Measurements from ENCODE around the gene UGT2B17. TPM values are rescaled to one million over a fixed set of nuclear protein-coding genes. Genes with fewer than 3 reads are reported as not detected.
A peak's percentile ranks its signal among the peaks of the same experiment; 100 is the strongest.

Gene UGT2B17
- total RNA-seq, 1 donor from 2014 or later = not detected

GRCh38 chr4:68499021-68499420 lies 77.1 kb downstream of the UGT2B17 start:
- intact Hi-C loops (cut with DNase I) = no loop called here
- DNase-seq (ENCODE audit: low spot score) = no peak
- no peak for ATAC-seq

- no peak for DNase-seq (ENCODE audit: low spot score)
- peak; percentile 53 for ATAC-seq
- intact Hi-C loops (cut with DNase I) = no loop called here
These were observed 77.6 kb downstream of the UGT2B17 start for GRCh38 chr4:68498413-68499007.

GRCh38 chr4:68494688-68495087 lies 81.4 kb downstream of the UGT2B17 start:
- ATAC-seq (no peak), DNase-seq (ENCODE audit: low spot score) (no peak)
- intact Hi-C loops (cut with DNase I) = no loop called here

- no peak for ATAC-seq
- intact Hi-C loops (cut with DNase I) = no loop called here
- DNase-seq (ENCODE audit: low spot score) = peak; percentile 58
These were observed 85.2 kb downstream of the UGT2B17 start for GRCh38 chr4:68490826-68491457.

GRCh38 chr4:68489338-68489737 lies 86.8 kb downstream of the UGT2B17 start:
- peak; percentile 34 for ATAC-seq
- intact Hi-C loops (cut with DNase I) = no loop called here

More at GRCh38 chr4:68489338-68489737, 86.8 kb downstream of the UGT2B17 start:
- no peak for DNase-seq (ENCODE audit: low spot score)

Other genes starting within 250 kb of the UGT2B17 start
- gene YTHDC1, start 226.2 kb downstream of the UGT2B17 start, total RNA-seq = 127 TPM
- gene TMPRSS11E, start 128.9 kb downstream of the UGT2B17 start, total RNA-seq = not detected
- gene UGT2B15, start 94.3 kb upstream of the UGT2B17 start, total RNA-seq = not detected
- not detected for gene UGT2B10, start 239.7 kb upstream of the UGT2B17 start, total RNA-seq